Measurements from ENCODE around the gene GPR137. TPM values are rescaled to one million over a fixed set of nuclear protein-coding genes. Genes with fewer than 3 reads are reported as not detected.
"Not testable (repeated sequence)": the region's sequence is repeated elsewhere in the genome, so short reads cannot be mapped to it uniquely, and the experiment has no call there.

GPR137 gene
- polyA plus RNA-seq, 4 donors, result 16.5 to 27.9 (median 18.9) TPM

DNA sequence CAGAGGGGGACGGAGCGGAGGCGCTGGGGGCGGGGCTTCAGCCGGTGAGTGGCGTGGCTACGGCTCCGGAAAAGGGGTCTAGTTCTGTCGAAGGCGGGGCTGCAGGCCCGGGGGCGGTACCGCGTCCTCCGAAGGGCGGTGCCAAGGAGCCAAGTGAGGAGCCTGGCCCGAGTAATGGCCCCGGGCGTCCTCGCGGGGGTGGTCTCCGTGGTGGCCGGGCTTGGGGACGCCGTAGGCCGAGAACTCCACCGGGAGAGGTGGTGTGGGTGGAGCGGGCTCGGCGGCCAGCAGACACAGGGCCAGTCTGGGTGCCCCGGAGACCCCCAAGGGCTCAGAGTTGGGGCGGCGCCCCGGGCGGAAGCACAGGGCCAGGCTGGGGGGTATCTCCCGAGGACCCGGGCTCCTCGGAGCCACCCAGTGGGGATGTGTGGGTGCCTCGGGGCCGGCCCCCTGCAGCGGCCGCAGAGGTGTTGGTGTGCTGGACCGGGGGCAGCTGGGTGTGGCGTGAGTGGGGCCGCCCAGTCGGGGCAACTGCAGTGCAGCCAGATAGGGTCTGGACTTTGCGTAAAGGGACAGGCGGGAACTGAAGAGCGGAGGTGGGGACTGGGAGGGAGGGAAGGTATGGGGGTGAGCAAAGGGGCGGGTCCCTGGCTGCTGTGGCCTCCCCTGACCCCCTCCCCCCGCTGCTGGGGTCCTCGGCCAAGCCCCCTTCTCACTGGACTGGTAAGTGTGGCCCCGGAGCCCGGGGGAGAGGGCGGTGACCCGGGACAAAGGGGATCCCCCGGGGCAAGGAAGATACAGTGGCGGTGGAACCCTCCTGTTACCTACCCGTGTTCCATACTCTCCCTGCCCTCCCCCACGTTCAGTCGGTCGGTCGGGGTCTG, 43.9 kb upstream of the GPR137 start:
- 0 to 1% (median 0%) methylated on average over 45 to 63 of the region's 63 CpGs for WGBS, 3 donors
- peaks cover 0 to 67% (median 5%) of the 10 kb centered on the region in 3 donors for H3K36me3 ChIP-seq (ENCODE audit: control insufficient read depth in 3 of 3, insufficient read depth in 2 of 3, low read depth in 1 of 3, low read length in 3 of 3)
- DNase-seq (peak; percentile 68 to 82), FAIRE-seq (no peak)
- peak overlapping the region; percentile 91 to 99 (median 99) for H3K27ac ChIP-seq (ENCODE audit: low read depth in 1 of 3, low read length in 2 of 3)
- peak overlapping the region; percentile 68 to 97 (median 74) for H3K4me3 ChIP-seq (ENCODE audit: low read depth in 1 of 3, low read length in 3 of 3)
- no peaks in the 10 kb centered on the region for H3K27me3 ChIP-seq (ENCODE audit: control insufficient read depth in 3 of 3, insufficient read depth in 3 of 3, low read length in 3 of 3)
- peaks cover 0 to 49% (median 0%) of the 10 kb centered on the region in 3 donors for H3K4me1 ChIP-seq (ENCODE audit: control insufficient read depth in 3 of 3, insufficient read depth in 2 of 3, low read depth in 1 of 3, low read length in 2 of 3)
- no peaks in the 10 kb centered on the region for H3K9me3 ChIP-seq (ENCODE audit: control insufficient read depth in 2 of 2, insufficient read depth in 1 of 2, low read depth in 1 of 2, low read length in 1 of 2)

DNA sequence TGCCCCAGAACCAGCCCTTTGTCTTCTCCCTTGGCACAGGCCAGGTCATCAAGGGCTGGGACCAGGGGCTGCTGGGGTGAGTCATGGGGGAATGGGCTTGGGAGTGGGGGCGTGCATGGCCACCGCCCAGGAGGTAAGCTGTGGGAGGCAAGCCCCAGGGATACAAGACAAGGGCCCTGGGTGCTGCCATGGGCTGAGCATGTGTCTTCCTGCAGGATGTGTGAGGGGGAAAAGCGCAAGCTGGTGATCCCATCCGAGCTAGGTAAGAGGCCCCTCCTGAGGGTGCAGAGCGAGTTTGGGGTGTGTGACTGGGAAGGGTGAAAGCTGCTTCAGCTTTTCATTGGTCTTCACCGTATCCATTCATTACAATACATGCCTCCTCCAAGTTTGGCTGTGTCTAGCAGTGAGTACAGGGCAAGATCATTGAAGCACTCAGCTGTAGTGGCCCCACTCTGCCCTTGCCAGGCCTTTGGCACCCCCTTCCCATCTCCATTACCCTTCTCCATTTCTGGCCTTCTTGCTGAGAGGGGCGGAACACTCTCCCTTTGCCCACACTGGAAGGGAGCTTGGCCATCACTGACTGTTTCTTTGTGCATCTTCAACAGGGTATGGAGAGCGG, 42.3 kb upstream of the GPR137 start:
- Histone ChIP-seq H3K4me3 (ENCODE audit: low read depth in 1 of 3, low read length in 3 of 3) (no peak overlapping the region), H3K9me3 (ENCODE audit: control insufficient read depth in 2 of 2, insufficient read depth in 1 of 2, low read depth in 1 of 2, low read length in 1 of 2) (no peaks in the 10 kb centered on the region), H3K4me1 (ENCODE audit: control insufficient read depth in 3 of 3, insufficient read depth in 2 of 3, low read depth in 1 of 3, low read length in 2 of 3) (peaks cover 0 to 45% (median 0%) of the 10 kb centered on the region in 3 donors), H3K36me3 (ENCODE audit: control insufficient read depth in 3 of 3, insufficient read depth in 2 of 3, low read depth in 1 of 3, low read length in 3 of 3) (peaks cover 0 to 51% (median 5%) of the 10 kb centered on the region in 3 donors), H3K27me3 (ENCODE audit: control insufficient read depth in 3 of 3, insufficient read depth in 3 of 3, low read length in 3 of 3) (no peaks in the 10 kb centered on the region), H3K27ac (ENCODE audit: low read depth in 1 of 3, low read length in 2 of 3) (peak overlapping the region in 2 of 3 donors; percentile 6 to 33)
- 73 to 80% (median 80%) methylated on average over 6 to 8 of the region's 8 CpGs for WGBS, 3 donors
- FAIRE-seq, result no peak
- no peak for DNase-seq

DNA sequence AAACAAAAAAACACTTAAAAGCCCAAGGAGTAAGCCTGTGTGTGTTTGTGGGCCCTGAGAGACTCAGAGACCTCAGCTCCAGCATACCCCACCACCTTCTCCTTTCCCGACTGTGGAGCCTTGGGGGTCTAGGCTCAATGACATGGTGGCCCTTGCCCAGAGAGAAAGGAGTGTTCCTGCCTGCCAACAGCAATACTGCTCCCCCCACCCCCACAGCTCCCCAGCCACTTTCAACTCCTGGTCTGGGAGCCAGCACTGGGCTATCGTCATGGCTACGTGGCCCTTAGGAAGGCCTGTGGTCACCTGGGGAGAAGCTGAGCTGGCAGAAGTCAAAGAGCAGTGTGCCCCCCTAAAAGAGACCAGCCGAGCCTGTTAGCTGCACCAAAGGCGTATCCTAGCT, 41.5 kb upstream of the GPR137 start:
- Histone ChIP-seq H3K36me3 (ENCODE audit: control insufficient read depth in 3 of 3, insufficient read depth in 2 of 3, low read depth in 1 of 3, low read length in 3 of 3) (peaks cover 0 to 44% (median 5%) of the 10 kb centered on the region in 3 donors), H3K9me3 (ENCODE audit: control insufficient read depth in 2 of 2, insufficient read depth in 1 of 2, low read depth in 1 of 2, low read length in 1 of 2) (no peaks in the 10 kb centered on the region), H3K27me3 (ENCODE audit: control insufficient read depth in 3 of 3, insufficient read depth in 3 of 3, low read length in 3 of 3) (no peaks in the 10 kb centered on the region), H3K27ac (ENCODE audit: low read depth in 1 of 3, low read length in 2 of 3) (peak overlapping the region in 2 of 3 donors; percentile 15 to 20), H3K4me1 (ENCODE audit: control insufficient read depth in 3 of 3, insufficient read depth in 2 of 3, low read depth in 1 of 3, low read length in 2 of 3) (peaks cover 0 to 51% (median 0%) of the 10 kb centered on the region in 3 donors), H3K4me3 (ENCODE audit: low read depth in 1 of 3, low read length in 3 of 3) (no peak overlapping the region)
- no peak for DNase-seq
- WGBS, 3 donors, result 51 to 64% (median 61%) methylated on average over 5 of the region's 5 CpGs
- FAIRE-seq, result no peak

DNA sequence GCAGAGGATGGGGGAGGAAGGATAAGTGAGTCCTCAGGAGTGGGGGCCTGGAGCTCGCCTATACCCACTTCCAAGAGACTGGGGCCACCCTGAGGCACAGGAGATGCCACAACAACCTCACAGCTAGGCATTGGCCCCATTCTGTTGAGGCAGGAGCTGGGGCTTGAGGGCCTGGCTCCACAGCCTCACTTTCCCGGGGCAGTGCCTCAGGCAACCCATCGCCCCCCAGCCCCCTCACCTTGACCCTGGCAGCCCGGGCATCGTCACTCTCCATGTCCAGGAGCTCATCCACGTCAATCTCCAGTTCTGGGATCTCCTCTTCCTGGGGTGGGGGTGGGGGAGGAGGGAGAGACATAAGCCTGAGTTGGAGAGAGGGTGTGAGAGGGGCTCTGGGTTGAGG, 40.7 kb upstream of the GPR137 start:
- no peak for DNase-seq
- 10 to 29% (median 28%) methylated on average over 6 of the region's 6 CpGs for WGBS, 3 donors
- Histone ChIP-seq H3K4me1 (ENCODE audit: control insufficient read depth in 3 of 3, insufficient read depth in 2 of 3, low read depth in 1 of 3, low read length in 2 of 3) (peaks cover 0 to 52% (median 0%) of the 10 kb centered on the region in 3 donors), H3K27me3 (ENCODE audit: control insufficient read depth in 3 of 3, insufficient read depth in 3 of 3, low read length in 3 of 3) (no peaks in the 10 kb centered on the region), H3K4me3 (ENCODE audit: low read depth in 1 of 3, low read length in 3 of 3) (peak overlapping the region in 2 of 3 donors; percentile 71 to 97), H3K36me3 (ENCODE audit: control insufficient read depth in 3 of 3, insufficient read depth in 2 of 3, low read depth in 1 of 3, low read length in 3 of 3) (peaks cover 0 to 38% (median 5%) of the 10 kb centered on the region in 3 donors), H3K9me3 (ENCODE audit: control insufficient read depth in 2 of 2, insufficient read depth in 1 of 2, low read depth in 1 of 2, low read length in 1 of 2) (no peaks in the 10 kb centered on the region), H3K27ac (ENCODE audit: low read depth in 1 of 3, low read length in 2 of 3) (peak overlapping the region; percentile 90 to 97 (median 94))
- FAIRE-seq, result no peak

DNA sequence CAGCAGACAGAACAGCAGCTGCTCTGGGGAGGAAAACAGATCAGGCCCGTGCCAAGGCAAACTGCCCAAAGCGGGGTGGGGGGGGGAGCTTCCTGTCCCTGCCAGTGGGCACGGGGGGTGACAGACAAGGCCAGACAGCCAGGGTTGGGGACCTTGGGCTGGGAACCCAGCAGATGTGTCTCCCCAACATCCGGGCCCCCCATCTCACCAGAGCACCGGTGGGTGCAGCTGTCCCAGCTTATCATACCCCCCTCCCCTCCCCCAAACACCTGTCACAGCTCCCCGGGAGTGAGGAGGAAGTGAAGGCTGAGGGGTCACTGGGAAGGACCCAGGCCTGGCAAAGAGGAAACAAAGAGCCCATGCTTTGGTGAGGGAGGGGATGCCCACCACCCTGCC, 40.2 kb upstream of the GPR137 start:
- Histone ChIP-seq H3K27ac (ENCODE audit: low read depth in 1 of 3, low read length in 2 of 3) (peak overlapping the region; percentile 90 to 97 (median 94)), H3K4me1 (ENCODE audit: control insufficient read depth in 3 of 3, insufficient read depth in 2 of 3, low read depth in 1 of 3, low read length in 2 of 3) (peaks cover 0 to 52% (median 0%) of the 10 kb centered on the region in 3 donors)

DNA sequence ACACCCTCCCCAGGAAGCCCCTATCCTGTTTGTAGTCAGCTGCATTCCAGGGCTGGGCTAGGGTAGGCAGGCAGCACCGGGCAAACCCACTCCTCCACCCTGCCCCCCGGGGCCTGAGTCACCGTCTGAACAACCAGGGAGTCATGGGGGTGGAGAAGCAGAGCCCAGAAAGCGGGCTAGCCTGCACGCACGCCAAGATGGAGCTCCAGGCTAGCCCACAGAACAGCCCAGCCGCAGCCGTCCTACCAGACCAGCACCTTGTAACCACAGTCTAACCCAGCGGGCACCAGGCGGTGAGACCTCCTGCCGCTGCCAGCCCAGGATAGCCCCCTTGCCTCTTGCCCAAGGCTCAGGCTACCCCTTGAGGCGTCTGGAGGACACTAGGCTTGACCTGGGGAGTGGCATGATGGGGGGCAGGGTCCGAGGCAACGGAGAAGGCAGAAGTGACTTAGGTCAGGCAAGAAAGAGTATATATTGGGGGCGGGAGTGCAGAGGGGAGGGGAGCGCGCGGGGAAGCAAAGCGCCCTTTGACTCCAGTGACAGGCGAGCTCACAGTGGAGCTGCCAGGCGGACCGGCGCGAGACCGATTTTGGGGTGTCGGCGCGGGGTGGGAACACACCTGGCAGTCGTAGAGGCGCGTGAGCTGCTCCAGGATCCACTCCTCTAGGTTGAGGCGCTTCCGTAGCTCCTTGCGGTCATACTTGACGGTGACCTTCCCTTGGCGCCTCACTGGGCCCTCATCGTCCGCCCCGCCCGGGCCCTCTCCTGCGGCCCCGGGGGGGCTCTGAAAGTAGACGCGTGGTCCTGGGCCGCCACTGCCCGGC, 39.6 kb upstream of the GPR137 start:
- Histone ChIP-seq H3K4me1 (ENCODE audit: control insufficient read depth in 3 of 3, insufficient read depth in 2 of 3, low read depth in 1 of 3, low read length in 2 of 3) (peaks cover 0 to 56% (median 3%) of the 10 kb centered on the region in 3 donors), H3K9me3 (ENCODE audit: control insufficient read depth in 2 of 2, insufficient read depth in 1 of 2, low read depth in 1 of 2, low read length in 1 of 2) (no peaks in the 10 kb centered on the region), H3K27me3 (ENCODE audit: control insufficient read depth in 3 of 3, insufficient read depth in 3 of 3, low read length in 3 of 3) (no peaks in the 10 kb centered on the region), H3K36me3 (ENCODE audit: control insufficient read depth in 3 of 3, insufficient read depth in 2 of 3, low read depth in 1 of 3, low read length in 3 of 3) (peaks cover 0 to 40% (median 5%) of the 10 kb centered on the region in 3 donors), H3K4me3 (ENCODE audit: low read depth in 1 of 3, low read length in 3 of 3) (peak overlapping the region; percentile 68 to 97 (median 71)), H3K27ac (ENCODE audit: low read depth in 1 of 3, low read length in 2 of 3) (peak overlapping the region; percentile 90 to 97 (median 94))
- 0 to 1% (median 1%) methylated on average over 26 to 46 of the region's 46 CpGs for WGBS, 3 donors
- FAIRE-seq (no peak), DNase-seq (peak; percentile 80 to 82)

More for the DNA sequence above, 40.2 kb upstream of the GPR137 start:
- Histone ChIP-seq H3K36me3 (ENCODE audit: control insufficient read depth in 3 of 3, insufficient read depth in 2 of 3, low read depth in 1 of 3, low read length in 3 of 3) (peaks cover 0 to 40% (median 5%) of the 10 kb centered on the region in 3 donors), H3K9me3 (ENCODE audit: control insufficient read depth in 2 of 2, insufficient read depth in 1 of 2, low read depth in 1 of 2, low read length in 1 of 2) (no peaks in the 10 kb centered on the region), H3K4me3 (ENCODE audit: low read depth in 1 of 3, low read length in 3 of 3) (peak overlapping the region; percentile 68 to 97 (median 71)), H3K27me3 (ENCODE audit: control insufficient read depth in 3 of 3, insufficient read depth in 3 of 3, low read length in 3 of 3) (no peaks in the 10 kb centered on the region)
- FAIRE-seq (no peak), DNase-seq (no peak)
- 0 to 4% (median 2%) methylated on average over 6 of the region's 6 CpGs for WGBS, 3 donors

DNA sequence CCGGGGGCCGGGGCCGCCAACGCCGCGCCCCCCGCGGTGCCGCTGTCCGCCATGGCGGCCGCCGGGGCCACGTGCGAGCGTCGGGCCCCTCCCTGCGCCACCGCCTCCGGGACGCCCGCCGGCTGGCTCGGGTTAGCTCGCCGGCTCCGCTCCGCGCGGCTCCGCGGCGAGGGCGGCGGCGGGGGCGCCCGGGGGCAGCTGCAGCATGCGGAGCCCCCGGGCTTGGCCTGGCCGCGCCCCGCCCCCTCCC, 39.1 kb upstream of the GPR137 start:
- Histone ChIP-seq H3K4me1 (ENCODE audit: control insufficient read depth in 3 of 3, insufficient read depth in 2 of 3, low read depth in 1 of 3, low read length in 2 of 3) (peaks cover 0 to 57% (median 3%) of the 10 kb centered on the region in 3 donors), H3K4me3 (ENCODE audit: low read depth in 1 of 3, low read length in 3 of 3) (peak overlapping the region; percentile 68 to 97 (median 71)), H3K36me3 (ENCODE audit: control insufficient read depth in 3 of 3, insufficient read depth in 2 of 3, low read depth in 1 of 3, low read length in 3 of 3) (peaks cover 0 to 40% (median 5%) of the 10 kb centered on the region in 3 donors), H3K27ac (ENCODE audit: low read depth in 1 of 3, low read length in 2 of 3) (peak overlapping the region; percentile 90 to 97 (median 94))
- H3K27me3 ChIP-seq (ENCODE audit: control insufficient read depth in 3 of 3, insufficient read depth in 3 of 3, low read length in 3 of 3); FAIRE-seq; DNase-seq; H3K9me3 ChIP-seq (ENCODE audit: control insufficient read depth in 2 of 2, insufficient read depth in 1 of 2, low read depth in 1 of 2, low read length in 1 of 2): not testable (repeated sequence)
- 0 to 2% (median 0%) methylated on average over 1 to 43 of the region's 43 CpGs for WGBS, 3 donors

Measured in small intestine (tissue), 7 donors.